Endothelial cell of umbilical vein (primary cell): ENCODE results near the gene SSC4D. TPM values are rescaled to one million over a fixed set of nuclear protein-coding genes. Genes with fewer than 3 reads are reported as not detected.

ENCODE experiments used
- BruUV-seq: library from RNA; stranded (reverse); fragments of 400-500 nt; replicated peaks from 2 replicates; lab custom pipeline; 2021; lab: Mats Ljungman, UMichigan
- CTCF ChIA-PET: fragments of 300-600, 350-600 bp; sonication (Branson Sonifier 250); formaldehyde crosslinking; loops from one replicate; lab custom pipeline; 2021; ENCODE audit warnings: antibody characterized with exemption, inconsistent platforms; lab: Charles Lee
- POLR2A ChIA-PET: fragments of 300-600, 350-600 bp; sonication (Branson Sonifier 250); formaldehyde crosslinking; loops from one replicate; lab custom pipeline; 2021; ENCODE audit warnings: antibody characterized with exemption, inconsistent platforms; lab: Charles Lee
- DNase-seq: peaks from one replicate; pipeline ENCODE4 v3.0.0-alpha.2; 2011; ENCODE audit warnings: low read depth, low spot score
- FAIRE-seq: peaks from 2 replicates; lab custom pipeline; 2011; peaks lifted over from hg19 to GRCh38; lab: Jason Lieb, UNC
- H2AFZ ChIP-seq: 2 replicates; pipeline ENCODE4 v1.6.0; 2012; ENCODE audit warnings: low read depth, low read length, control low read depth, inconsistent platforms
- H3K27ac ChIP-seq: 2 replicates; pipeline ENCODE4 v1.5.1; 2011; ENCODE audit warnings: low read depth, mild to moderate bottlenecking, control low read depth, low read length, moderate library complexity; ENCODE audit not compliant: insufficient read depth
- H3K27me3 ChIP-seq, 2 experiments: 2 replicates each; pipeline versions ENCODE4 v1.6.0 to v1.6.1; 2011; ENCODE audit warnings: low read length in 2 of 2, mixed read lengths in 1 of 2; ENCODE audit not compliant: control insufficient read depth in 2 of 2, insufficient read depth in 2 of 2
- H3K36me3 ChIP-seq, 2 experiments: 2 replicates in 1 of 2; 3 replicates in 1 of 2; pipeline ENCODE4 v1.5.1; 2011; ENCODE audit warnings: low read length in 2 of 2, mild to moderate bottlenecking in 1 of 2, moderate library complexity in 1 of 2; ENCODE audit not compliant: control insufficient read depth in 2 of 2, insufficient read depth in 2 of 2; ENCODE audit errors: extremely low read depth in 1 of 2
- H3K4me1 ChIP-seq: 3 replicates; pipeline ENCODE4 v1.5.1; 2011; ENCODE audit warnings: mild to moderate bottlenecking, low read length; ENCODE audit not compliant: control insufficient read depth, insufficient read depth; ENCODE audit errors: extremely low read depth
- H3K4me2 ChIP-seq: 2 replicates; pipeline ENCODE4 v1.6.1; 2011; ENCODE audit warnings: low read length, control low read depth, mixed read lengths; ENCODE audit not compliant: insufficient read depth
- H3K4me3 ChIP-seq, 3 experiments: fragments of 200-600 bp in 1 of 3; sonication (generic), shearing (Covaris generic) in 1 of 3; replicated peaks in 1 of 3; 2 replicates each; pipeline ENCODE4 v1.5.1; 2011 to 2016; ENCODE audit warnings: control low read depth in 3 of 3, low read length in 3 of 3, mild to moderate bottlenecking in 2 of 3, inconsistent platforms in 1 of 3, low read depth in 1 of 3, moderate library complexity in 1 of 3; ENCODE audit not compliant: insufficient read depth in 1 of 3
- H3K79me2 ChIP-seq: 2 replicates; pipeline ENCODE4 v1.6.0; 2012; ENCODE audit warnings: low read length, inconsistent platforms; ENCODE audit not compliant: control insufficient read depth, insufficient read depth
- H3K9ac ChIP-seq: replicated peaks from 2 replicates; pipeline ENCODE3; 2011; ENCODE audit warnings: low read length, control low read depth; ENCODE audit not compliant: insufficient read depth; ENCODE audit errors: extremely low read depth
- H3K9me1 ChIP-seq: replicated peaks from 3 replicates; pipeline ENCODE4 v1.6.0; 2011; ENCODE audit warnings: mild to moderate bottlenecking, low read length; ENCODE audit not compliant: control insufficient read depth, insufficient read depth; ENCODE audit errors: extremely low read depth
- H3K9me3 ChIP-seq: replicated peaks from 2 replicates; pipeline ENCODE4 v1.5.1; 2012; ENCODE audit warnings: low read length, inconsistent platforms; ENCODE audit not compliant: control insufficient read depth, insufficient read depth
- H4K20me1 ChIP-seq: replicated peaks from 2 replicates; pipeline ENCODE3; 2011; ENCODE audit warnings: mild to moderate bottlenecking, low read length; ENCODE audit not compliant: control insufficient read depth, insufficient read depth; ENCODE audit errors: extremely low read depth
- EZH2 ChIP-seq: IDR thresholded peaks from 2 replicates; pipeline ENCODE4 v1.6.1; 2012; ENCODE audit warnings: borderline replicate concordance, low read depth, mild to moderate bottlenecking, moderate library complexity, low read length, inconsistent platforms; ENCODE audit not compliant: severe bottlenecking
- FOS ChIP-seq: IDR thresholded peaks from 2 replicates; pipeline ENCODE4 v1.6.1; 2011; ENCODE audit warnings: mild to moderate bottlenecking, low read length, moderate library complexity, borderline replicate concordance; ENCODE audit not compliant: insufficient read depth
- GATA2 ChIP-seq: IDR thresholded peaks from 2 replicates; pipeline ENCODE4 v1.7.0; 2011; ENCODE audit warnings: low read depth, mild to moderate bottlenecking, moderate library complexity, mixed read lengths, low read length; ENCODE audit not compliant: insufficient read length, insufficient read depth
- JUN ChIP-seq: IDR thresholded peaks from 2 replicates; pipeline ENCODE4 v1.6.1; 2011; ENCODE audit warnings: borderline replicate concordance, low read depth; ENCODE audit not compliant: insufficient read length, insufficient read depth
- MYC ChIP-seq: IDR thresholded peaks from one replicate; pipeline ENCODE4 v1.6.1; 2011; ENCODE audit warnings: mild to moderate bottlenecking, low read depth, low read length
- POLR2A ChIP-seq: IDR thresholded peaks from 2 replicates; pipeline ENCODE4 v1.6.1; 2012; ENCODE audit warnings: low read depth, mild to moderate bottlenecking, control low read depth, low read length
- POLR2AphosphoS5 ChIP-seq: IDR thresholded peaks from 2 replicates; pipeline ENCODE4 v1.6.1; 2012; ENCODE audit warnings: low read depth, mild to moderate bottlenecking, control low read depth, low read length, moderate library complexity; ENCODE audit not compliant: insufficient read depth
- dilution Hi-C: fragments of 300-500 bp; cut with MboI; formaldehyde crosslinking; loops from one replicate; pipeline ENCODE4 v1.15.0; 2019; ENCODE audit warnings: low sequenced_read_pairs; ENCODE audit not compliant: extremely low pct_ligation_motif_present
- intact Hi-C: fragments of 100-400 bp; cut with micrococcal nuclease; formaldehyde crosslinking; loops from one replicate; pipeline ENCODE4 v1.10.0; 2022
- polyA plus RNA-seq, 4 experiments: library from polyadenylated mRNA; depleted of rRNA in 3 of 4; stranded (reverse) in 3 of 4; unstranded in 1 of 4; fragments of >200 nt; gene quantifications; 2 replicates each; pipeline versions ENCODE4 v1.2.1 to v1.2.3, GENCODE V29; 2011 to 2012; ENCODE audit warnings: missing spikeins in 1 of 4
- total RNA-seq: library from RNA; stranded (reverse); gene quantifications from 2 replicates; pipeline ENCODE4 v1.2.3, GENCODE V29; 2021
- TF ChIP-seq, protein P1 (sequence below): IDR thresholded peaks from 2 replicates; pipeline ENCODE4 v1.6.1; 2011; ENCODE audit not compliant: insufficient read depth, insufficient read length
- TF ChIP-seq, protein P2 (sequence below), 2 donors: IDR thresholded peaks; 1 replicate in 1 of 2; 2 replicates in 1 of 2; pipeline ENCODE4 v1.5.1; 2011; ENCODE audit warnings: low read length in 2 of 2, mild to moderate bottlenecking in 2 of 2, moderate library complexity in 2 of 2, control low read depth in 1 of 2, inconsistent platforms in 1 of 2, low read depth in 1 of 2; ENCODE audit not compliant: insufficient read depth in 1 of 2; ENCODE audit errors: extremely low read depth in 1 of 2

SSC4D gene
- total and polyA plus RNA-seq, 2 donors (not counting 3 experiments of a cell fraction or from before 2014, with no cell fraction given) = 0.46 to 0.88 TPM

DNA sequence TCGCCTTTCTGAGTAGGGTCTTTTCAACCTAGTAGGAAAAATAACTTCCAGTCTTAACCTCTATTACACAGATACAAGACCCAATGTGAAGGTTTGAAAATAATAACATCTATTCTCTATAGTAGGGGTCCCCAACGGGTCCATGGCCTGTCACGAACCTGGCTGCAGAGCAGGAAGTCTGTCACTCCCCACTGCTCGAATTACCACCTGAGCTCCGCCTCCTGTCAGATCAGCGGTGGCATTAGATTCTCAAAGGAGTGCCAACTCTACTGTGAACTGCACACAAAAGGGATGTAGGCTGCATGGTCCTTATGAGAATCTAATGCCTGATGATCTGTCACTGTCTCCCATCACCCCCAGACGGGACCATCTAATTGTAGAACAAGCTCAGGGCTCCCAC is 58.1 kb downstream of the SSC4D start:
- Histone ChIP-seq H3K27me3 (no peaks in the 10 kb centered on the region), H3K4me2 (no peak overlapping the region), H4K20me1 (peaks cover 30% of the 10 kb centered on the region), H3K9ac (no peak overlapping the region), H3K27ac (no peak overlapping the region), H3K4me1 (peaks cover 36% of the 10 kb centered on the region), H3K79me2 (peaks cover 100% of the 10 kb centered on the region), H3K9me1 (no peaks in the 10 kb centered on the region), H3K36me3 (peaks cover 5 to 11% of the 10 kb centered on the region in 2 experiments), H3K4me3 (no peak overlapping the region), H2AFZ (no peak overlapping the region), H3K9me3 (no peaks in the 10 kb centered on the region)
- intact Hi-C loops (no loop called here), dilution Hi-C loops (no loop called here)
- ChIA-PET POLR2A (no interaction called here), CTCF (interaction anchor here (0.6 kb wide), 1 partner anchor 19 kb away, joined by 3 read pairs; no protein-coding TSS in a partner anchor)
- no peak for TF ChIP-seq GATA2
- no peak for TF ChIP-seq JUN
- TF ChIP-seq EZH2 = no peak
- TF ChIP-seq POLR2AphosphoS5 = no peak
- no peak for TF ChIP-seq FOS
- no TSS peak for BruUV-seq
- FAIRE-seq (no peak), DNase-seq (no peak)

DNA sequence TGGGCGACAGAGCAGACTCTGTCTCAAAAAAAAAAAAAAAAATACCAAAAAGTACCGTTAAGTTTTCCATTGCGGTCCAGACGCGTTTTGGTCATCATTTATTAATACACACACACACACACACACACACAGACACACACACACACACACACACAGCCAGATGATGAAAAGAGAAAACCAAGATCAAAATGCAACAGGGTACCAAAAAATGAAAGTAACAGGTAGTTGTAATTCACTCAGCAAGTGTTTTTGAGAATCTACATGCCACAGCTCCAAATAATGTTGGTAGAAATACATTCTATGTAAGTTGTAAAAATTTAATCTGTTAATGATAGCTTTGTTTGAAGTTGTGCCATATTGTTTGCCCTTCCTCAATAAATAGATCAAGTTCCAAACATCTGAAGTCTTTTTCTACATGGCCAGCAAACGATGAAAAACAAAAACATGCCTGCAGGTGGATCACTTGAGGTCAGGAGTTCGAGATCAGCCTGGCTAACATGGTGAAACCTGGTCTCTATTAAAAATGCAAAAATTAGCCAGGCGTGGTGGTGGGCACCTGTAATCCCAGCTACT is 60.1 kb downstream of the SSC4D start:
- H3K4me3 ChIP-seq = no peak overlapping the region
- intact Hi-C loops = no loop called here
- no peak overlapping the region for H3K4me2 ChIP-seq
- no peaks in the 10 kb centered on the region for H3K27me3 ChIP-seq
- peaks cover 17 to 19% of the 10 kb centered on the region in 2 experiments for H3K36me3 ChIP-seq
- dilution Hi-C loops = no loop called here
- peaks cover 20% of the 10 kb centered on the region for H4K20me1 ChIP-seq
- no peaks in the 10 kb centered on the region for H3K9me1 ChIP-seq
- no peak overlapping the region for H2AFZ ChIP-seq
- POLR2A ChIA-PET = interaction anchor here (1.1 kb wide), 1 partner anchor 55 kb away, joined by 3 read pairs; no protein-coding TSS in a partner anchor
- CTCF ChIA-PET = no interaction called here
- no peak for FAIRE-seq
- H3K9me3 ChIP-seq = no peaks in the 10 kb centered on the region
- H3K9ac ChIP-seq = no peak overlapping the region
- DNase-seq = no peak
- no TSS peak for BruUV-seq
- TF ChIP-seq FOS = no peak
- no peak for TF ChIP-seq MYC
- no peak for TF ChIP-seq POLR2AphosphoS5
- TF ChIP-seq, protein P1, sequence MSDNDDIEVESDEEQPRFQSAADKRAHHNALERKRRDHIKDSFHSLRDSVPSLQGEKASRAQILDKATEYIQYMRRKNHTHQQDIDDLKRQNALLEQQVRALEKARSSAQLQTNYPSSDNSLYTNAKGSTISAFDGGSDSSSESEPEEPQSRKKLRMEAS = no peak
- TF ChIP-seq POLR2A = no peak
- no peak for TF ChIP-seq JUN
- TF ChIP-seq EZH2 = no peak
- TF ChIP-seq, protein P2, sequence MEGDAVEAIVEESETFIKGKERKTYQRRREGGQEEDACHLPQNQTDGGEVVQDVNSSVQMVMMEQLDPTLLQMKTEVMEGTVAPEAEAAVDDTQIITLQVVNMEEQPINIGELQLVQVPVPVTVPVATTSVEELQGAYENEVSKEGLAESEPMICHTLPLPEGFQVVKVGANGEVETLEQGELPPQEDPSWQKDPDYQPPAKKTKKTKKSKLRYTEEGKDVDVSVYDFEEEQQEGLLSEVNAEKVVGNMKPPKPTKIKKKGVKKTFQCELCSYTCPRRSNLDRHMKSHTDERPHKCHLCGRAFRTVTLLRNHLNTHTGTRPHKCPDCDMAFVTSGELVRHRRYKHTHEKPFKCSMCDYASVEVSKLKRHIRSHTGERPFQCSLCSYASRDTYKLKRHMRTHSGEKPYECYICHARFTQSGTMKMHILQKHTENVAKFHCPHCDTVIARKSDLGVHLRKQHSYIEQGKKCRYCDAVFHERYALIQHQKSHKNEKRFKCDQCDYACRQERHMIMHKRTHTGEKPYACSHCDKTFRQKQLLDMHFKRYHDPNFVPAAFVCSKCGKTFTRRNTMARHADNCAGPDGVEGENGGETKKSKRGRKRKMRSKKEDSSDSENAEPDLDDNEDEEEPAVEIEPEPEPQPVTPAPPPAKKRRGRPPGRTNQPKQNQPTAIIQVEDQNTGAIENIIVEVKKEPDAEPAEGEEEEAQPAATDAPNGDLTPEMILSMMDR (IDR thresholded peaks at IDR 0.05; ENCODE audit: extremely low read depth in 1 of 2, insufficient read depth in 1 of 2, low read depth in 1 of 2, low read length in 2 of 2) = no peak
- TF ChIP-seq GATA2 = no peak
- H3K4me1 ChIP-seq = peaks cover 28% of the 10 kb centered on the region
- H3K79me2 ChIP-seq = peaks cover 100% of the 10 kb centered on the region
- H3K27ac ChIP-seq = no peak overlapping the region
